ENCODE measurements around the gene ATP5F1D.

DNA sequence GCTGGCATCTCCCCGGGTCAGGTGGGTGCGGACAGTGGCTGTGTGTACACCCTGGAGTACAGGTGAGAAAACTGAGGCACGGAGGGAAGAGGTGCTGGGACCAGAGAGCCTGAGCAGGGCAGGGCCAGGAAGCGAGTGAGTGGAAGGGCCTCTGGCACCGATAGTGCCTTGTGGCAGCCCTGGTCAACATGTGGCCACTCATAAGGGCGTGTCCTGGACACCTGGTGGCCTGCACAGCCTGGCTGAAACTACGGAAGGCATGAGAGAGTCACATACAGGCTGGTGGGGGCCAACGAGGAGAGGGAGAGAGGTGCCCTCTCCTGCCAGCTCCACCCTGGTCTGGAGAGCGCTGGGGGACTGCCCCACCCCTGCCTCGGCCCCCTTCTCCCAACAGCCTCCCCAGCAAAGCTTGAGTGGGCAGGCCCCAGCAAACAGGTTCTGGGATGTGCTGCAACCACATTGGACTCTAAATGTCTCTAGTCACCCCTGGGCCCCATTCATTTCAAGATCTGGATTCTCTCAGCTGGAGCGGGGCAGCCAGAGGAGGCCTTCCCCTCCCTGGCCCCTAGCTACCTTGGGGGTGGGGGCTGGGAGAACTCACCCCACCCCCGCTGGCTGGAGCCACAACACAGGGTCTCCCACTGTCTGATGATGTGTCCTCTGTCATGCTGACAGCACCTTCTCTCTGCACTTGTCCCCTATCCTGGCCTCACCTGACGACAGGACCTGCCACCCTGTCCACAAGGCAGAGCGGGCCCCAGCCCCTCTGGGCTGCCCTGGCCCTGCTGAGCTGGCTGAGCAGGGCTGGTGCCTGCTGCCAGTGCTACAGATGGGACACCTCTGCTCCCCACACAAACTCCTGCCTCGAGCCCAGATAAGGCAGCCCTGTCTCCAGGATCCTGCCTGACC lies 9.6 kb upstream of the ATP5F1D start:
- TF ChIP-seq, protein P1, sequence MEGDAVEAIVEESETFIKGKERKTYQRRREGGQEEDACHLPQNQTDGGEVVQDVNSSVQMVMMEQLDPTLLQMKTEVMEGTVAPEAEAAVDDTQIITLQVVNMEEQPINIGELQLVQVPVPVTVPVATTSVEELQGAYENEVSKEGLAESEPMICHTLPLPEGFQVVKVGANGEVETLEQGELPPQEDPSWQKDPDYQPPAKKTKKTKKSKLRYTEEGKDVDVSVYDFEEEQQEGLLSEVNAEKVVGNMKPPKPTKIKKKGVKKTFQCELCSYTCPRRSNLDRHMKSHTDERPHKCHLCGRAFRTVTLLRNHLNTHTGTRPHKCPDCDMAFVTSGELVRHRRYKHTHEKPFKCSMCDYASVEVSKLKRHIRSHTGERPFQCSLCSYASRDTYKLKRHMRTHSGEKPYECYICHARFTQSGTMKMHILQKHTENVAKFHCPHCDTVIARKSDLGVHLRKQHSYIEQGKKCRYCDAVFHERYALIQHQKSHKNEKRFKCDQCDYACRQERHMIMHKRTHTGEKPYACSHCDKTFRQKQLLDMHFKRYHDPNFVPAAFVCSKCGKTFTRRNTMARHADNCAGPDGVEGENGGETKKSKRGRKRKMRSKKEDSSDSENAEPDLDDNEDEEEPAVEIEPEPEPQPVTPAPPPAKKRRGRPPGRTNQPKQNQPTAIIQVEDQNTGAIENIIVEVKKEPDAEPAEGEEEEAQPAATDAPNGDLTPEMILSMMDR (IDR thresholded peaks at IDR 0.05; ENCODE audit: insufficient read depth, low read length): no peak
- TF ChIP-seq, protein P2, sequence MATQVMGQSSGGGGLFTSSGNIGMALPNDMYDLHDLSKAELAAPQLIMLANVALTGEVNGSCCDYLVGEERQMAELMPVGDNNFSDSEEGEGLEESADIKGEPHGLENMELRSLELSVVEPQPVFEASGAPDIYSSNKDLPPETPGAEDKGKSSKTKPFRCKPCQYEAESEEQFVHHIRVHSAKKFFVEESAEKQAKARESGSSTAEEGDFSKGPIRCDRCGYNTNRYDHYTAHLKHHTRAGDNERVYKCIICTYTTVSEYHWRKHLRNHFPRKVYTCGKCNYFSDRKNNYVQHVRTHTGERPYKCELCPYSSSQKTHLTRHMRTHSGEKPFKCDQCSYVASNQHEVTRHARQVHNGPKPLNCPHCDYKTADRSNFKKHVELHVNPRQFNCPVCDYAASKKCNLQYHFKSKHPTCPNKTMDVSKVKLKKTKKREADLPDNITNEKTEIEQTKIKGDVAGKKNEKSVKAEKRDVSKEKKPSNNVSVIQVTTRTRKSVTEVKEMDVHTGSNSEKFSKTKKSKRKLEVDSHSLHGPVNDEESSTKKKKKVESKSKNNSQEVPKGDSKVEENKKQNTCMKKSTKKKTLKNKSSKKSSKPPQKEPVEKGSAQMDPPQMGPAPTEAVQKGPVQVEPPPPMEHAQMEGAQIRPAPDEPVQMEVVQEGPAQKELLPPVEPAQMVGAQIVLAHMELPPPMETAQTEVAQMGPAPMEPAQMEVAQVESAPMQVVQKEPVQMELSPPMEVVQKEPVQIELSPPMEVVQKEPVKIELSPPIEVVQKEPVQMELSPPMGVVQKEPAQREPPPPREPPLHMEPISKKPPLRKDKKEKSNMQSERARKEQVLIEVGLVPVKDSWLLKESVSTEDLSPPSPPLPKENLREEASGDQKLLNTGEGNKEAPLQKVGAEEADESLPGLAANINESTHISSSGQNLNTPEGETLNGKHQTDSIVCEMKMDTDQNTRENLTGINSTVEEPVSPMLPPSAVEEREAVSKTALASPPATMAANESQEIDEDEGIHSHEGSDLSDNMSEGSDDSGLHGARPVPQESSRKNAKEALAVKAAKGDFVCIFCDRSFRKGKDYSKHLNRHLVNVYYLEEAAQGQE (IDR thresholded peaks at IDR 0.05; ENCODE audit: insufficient replicate concordance, low read depth): no peak
- no peak for TF ChIP-seq POLR2AphosphoS5 (IDR thresholded peaks at IDR 0.05; ENCODE audit: low read depth)
- TF ChIP-seq GABPA (IDR thresholded peaks at IDR 0.05; ENCODE audit: low read depth): no peak
- no peak for TF ChIP-seq SPI1 (IDR thresholded peaks at IDR 0.05; ENCODE audit: borderline replicate concordance, low read depth)

Measured in HL-60 (cell line).